GM19035 (cell line): ENCODE measurements around the gene EEFSEC.

Experiments used
- ATAC-seq: cut with Tn5 transposase; IDR thresholded peaks from one replicate; pipeline ENCODE4 v1.9.1; 2021; ENCODE audit not compliant: unreplicated experiment

Gene EEFSEC

DNA sequence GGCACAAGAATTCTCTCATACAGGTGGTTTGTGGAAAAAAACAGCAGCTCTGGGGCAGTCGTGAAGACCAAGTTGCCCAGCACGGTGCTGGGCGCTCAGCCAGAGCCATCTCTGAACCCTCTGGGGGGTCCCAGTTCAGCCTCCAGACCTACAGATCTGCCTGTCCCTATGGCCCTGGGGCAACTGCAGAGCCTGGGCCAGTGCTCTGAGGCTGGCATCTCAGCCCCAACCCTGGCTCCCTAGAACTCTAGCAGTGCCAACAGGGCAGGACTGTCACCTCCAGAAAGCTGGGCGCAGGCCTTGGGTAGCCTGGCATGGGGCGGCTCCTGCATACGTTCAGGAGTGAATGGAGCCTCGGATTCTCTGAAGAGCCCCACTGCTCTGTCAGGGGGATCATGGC, 268.7 kb downstream of the EEFSEC start:
- ATAC-seq, result no peak

DNA sequence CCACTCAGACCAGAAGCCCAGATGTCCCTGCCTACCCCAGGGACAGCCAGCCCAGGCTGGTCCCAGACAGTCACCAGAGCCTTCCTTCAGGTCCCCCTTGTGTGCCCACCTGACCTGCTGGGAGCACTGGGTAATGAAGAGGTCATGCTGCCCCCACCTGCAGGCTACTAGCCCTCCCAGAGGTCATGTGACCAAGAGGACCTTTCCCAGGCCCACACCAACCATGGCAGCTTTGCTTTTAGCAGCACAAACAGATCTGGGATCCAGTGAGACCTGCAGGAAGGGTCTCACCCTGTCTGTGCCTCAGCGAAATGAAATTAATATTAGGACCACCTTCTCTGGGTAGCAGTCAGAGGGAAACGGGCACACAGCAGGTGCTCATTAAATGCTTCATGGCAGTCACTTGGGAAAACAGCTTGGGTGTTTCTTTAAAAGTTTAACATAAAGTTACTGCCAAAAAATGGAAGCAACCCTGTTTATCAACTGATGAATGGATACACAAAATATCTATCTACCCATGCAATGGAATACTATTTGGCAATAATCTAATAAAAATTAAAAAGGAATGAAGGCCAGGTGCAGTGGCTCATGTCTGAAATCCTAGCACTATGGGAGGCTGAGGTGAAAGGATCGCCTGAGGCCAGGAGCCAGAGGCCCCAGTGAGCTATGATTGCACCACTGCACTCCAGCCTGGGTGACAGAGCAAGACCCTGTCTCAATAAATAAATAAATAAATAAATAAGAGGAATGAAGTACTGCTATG, 269.7 kb downstream of the EEFSEC start:
- no peak for ATAC-seq

DNA sequence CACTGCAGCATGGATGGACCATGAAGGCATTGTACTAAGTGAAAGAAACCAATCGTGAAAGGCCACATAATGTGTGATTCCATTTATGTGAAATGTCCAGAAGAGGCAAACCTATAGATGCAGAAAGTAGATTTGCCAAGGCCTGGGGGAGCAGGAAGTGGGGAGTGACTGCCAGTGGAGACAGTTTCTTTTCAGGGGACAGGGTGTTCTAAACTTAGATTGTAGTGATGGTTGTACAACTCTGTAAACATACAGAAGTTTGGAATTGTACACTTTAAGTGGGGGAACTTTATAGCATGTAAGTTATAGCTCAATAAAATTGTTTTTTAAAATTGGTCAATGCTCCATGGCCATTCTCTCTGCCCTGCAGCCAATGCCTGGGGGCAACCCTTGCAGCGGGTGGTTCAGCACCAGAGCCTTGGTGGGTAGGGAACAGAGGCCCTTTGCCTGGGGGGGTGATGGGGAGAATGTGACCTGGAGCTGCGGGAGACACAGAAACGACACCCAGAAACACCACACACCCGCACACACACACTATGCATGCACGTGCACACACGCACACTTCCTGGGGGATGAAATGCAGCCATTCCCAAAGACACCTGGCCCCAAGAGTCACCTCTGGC, 270.4 kb downstream of the EEFSEC start:
- no peak for ATAC-seq

DNA sequence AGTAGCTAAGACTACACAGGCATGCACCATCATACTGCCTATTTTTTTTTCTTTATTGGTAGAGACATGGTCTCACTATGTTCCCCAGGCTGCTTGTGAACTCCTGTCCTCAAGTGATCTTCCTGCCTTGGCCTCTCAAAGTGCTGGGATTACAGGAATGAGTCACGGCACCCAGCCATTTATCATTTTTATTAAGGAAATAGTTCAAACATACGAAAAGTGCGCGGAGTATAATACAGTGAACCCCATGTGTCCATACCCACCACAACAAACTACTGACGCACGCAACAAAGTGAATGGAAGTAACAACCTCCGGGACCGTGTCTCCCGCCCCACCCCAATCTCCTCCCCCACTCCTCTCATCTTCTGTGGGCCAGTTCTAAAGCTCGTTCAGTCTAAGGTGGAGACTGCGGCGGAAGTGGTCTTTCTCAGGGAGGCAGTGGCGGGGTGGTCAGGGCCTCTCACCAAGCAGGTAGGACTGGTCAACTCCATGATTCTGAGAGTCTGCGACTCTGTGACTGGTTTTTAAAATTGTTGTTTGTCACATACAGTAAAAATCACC, 271.3 kb downstream of the EEFSEC start:
- ATAC-seq, result no peak

DNA sequence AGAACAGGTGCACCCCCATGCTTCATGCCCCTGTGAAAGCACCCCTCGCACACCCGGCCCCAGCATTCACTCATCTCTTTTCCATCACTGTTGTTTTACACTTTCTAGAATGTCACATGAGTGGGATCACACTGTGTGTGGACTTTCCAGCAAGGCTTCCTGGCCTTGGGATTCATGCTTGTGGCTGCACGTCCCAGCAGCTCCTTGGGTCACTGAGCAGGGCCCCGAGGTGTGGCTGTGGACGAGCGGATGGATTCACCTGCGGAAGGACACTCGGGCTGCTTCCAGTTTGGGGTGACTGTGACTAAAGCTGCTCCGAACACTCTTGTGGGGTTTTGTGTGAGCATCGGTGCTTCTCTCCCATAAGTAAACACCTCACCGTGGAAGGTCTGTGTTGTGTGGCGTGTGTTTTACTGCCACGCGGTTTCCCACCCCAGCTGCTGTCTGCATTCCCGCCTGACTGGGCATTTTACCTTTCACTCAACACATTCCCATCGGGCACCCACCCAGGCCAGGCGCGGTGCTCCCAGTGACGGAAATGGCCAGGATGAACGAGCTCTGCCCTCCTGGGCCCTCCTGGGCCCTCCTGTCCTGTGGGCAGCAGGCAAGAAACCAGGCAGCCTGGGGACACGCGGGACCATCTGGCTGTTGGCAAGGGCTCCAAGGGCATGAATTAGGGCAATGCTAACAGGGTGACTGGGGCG, 272.0 kb downstream of the EEFSEC start:
- ATAC-seq, result no peak

DNA sequence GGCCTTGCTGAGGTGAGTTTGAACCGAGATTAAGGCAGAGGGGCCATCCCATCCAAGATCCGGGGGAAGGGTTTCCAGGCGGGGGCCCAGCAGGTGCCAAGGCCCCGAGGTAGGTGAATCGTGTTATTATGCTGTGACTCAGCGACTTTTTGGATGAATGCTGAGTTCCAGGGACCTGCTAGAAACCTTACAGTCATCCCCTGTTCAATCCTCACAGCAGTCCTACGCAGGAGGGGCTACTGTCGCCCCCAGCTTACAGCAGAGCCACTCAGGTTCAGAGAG, 272.5 kb downstream of the EEFSEC start:
- ATAC-seq, result no peak

DNA sequence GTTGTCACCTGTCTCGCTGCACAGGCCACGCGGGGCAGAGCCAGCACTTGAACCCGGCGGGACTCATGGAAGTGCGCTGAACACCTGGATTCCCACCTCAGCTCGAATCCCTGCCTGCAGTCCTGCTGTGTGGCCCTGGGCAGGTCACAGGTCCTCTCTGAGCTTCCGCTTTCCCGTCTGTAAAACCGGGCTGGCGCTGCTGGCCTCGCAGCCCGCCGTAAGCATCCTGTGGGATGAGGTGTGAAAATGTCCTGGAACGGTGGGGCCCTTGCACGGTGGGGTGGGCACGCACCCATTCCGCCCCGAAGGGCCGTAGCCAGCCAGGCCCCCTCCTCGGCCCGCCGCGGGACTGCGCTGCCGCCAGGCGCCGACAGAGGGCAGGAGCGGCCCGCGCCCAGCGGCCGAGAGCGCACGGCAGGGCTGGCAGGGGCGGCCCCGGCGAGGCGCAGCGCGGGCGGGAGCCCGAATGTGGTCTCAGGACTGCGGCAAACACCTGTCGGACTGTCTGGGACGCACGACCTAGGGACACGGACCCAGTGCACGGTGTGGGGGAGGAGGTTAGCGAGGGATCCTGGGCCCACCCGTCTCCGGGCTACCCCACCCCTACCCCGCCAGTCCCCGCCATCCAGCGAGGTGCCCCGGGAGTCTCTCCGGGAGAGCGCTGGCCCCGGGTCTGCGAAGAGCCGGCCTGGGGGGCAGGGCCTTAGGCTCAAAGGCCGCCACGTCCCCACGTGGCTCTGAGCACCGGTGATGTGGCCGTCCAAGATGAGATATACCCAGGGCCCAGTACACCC, 273.0 kb downstream of the EEFSEC start:
- peak; percentile 66 for ATAC-seq

DNA sequence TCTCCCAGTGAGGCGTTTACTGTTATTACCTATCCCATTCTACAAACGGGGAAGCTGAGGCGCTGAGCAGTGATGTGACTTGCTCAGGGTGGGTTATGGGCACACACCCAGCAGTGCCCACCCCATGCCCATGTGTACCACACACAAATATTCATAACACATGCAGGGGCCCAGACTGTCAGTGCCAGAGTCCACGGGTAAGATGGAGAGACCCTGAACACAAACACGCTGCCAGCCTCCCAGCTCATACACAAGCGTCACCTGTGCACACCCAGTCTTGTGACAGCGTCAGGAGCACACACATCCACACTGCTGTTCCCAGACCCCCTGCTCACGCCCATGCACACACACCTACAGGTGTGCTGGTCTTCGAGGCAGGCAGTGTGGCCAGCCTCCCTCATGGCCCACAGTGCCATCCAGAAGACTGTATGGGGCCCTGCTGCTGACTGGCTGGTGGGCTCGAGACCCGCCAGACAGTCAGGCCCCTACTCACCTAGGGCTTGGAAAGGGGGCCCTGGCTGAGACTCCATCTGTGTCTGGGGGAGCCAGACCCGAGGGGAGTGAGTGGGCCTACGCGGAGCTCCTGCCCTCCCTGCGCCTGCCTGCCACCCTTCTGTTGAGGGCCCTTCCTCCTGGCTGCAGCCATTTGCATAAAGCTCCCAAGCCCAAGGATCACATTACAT, 274.0 kb downstream of the EEFSEC start:
- ATAC-seq, result no peak

DNA sequence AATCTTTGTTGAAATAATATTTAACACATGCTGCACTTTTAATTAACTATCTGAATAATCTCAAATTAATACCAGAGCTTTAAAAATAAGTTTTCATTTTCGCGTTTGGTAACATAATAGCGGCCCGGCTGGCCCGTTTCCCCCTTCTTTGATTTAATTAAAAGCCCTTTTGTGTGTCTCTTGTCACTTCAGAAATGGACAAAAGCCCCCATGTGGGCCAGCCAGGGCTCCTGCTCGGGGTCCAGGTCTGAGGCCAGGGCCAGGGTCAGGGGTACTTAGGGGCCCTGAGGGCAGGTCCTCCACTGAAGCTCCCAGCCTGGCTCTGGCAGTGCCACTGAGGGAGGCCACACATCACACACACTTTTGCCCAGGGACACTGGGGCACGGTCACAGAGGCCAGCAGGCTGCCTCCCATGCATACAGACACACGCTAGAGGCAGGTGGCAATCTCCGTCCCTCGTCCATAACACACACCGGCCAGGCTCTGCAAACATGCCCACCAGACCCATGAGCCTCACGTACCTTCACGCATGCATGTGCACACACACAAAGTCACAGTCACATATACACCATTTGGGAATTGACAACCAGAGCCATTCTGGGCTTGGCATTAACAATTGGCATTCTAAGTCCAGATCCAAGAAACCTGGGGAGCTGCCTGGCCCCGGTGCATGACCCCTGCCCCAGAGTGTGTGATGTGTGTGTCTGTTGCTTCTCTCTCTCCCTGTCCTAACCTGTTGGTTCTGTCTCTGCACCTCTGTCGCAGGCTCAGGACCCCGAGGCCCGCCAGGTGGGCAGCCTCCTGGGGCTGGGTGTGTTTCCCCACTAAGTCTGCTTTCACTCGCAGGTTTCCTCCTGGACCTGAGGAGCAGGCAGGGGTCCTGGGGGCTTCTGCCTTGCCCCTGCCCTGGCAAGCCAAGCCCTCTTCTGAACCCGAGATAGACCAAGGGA, 274.9 kb downstream of the EEFSEC start:
- no peak for ATAC-seq

DNA sequence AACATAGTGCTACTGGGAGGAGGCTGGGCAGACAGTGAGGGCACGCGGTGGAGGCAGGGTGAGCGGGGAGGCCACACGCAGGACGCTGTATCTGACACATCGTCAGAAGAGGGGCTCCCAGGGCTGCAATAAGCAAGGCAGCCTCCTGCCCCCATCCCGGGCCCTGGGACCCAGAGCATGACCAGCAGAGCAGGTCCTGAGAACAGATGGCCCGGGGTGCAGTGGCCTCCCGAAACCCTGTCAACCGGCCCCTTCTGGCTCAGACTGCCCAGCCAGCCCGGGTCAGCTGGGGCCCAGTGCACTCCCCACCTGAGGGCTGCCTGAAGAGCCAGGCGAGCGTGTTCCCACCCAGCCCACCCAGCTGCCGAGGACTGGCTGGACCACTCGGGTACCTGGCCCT, 276.0 kb downstream of the EEFSEC start:
- no peak for ATAC-seq

DNA sequence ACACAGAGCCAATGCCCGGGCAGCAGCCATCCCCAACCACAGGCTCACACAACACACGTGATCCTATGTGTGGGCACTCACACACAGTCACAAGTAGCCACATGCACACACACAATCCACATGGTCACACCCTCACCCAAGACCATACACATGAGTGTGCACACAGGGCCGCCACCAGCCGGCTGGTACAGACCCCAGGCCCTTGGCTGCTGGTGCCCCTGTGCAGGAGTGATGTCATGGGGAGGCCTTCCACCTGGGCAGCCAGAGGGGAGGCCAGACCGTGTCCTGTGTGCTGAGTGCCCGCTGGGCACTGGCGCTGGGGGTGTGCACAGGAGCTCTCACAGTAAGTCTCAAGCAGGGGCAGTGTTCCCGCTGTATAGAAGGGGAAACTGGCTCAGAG, 276.5 kb downstream of the EEFSEC start:
- no peak for ATAC-seq

DNA sequence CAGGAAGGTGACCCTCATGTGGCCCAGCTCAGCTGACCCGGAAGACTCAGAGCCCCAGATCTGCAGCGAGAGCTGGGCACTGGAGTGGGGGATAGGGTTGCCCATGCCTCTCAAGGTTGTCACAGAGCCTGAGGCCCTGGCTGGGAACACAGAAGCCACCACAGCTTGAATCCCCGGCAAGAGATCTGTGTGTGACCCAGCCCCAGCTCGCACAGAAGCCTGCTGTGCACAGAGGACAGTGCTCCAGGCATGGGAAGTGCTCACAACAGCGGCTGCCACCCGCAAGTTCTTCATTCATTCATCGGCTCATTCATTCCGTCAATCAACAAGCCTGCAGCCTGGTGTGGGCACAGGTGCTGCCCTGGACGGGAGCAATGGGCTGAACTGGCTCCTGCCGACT, 277.0 kb downstream of the EEFSEC start:
- no peak for ATAC-seq

DNA sequence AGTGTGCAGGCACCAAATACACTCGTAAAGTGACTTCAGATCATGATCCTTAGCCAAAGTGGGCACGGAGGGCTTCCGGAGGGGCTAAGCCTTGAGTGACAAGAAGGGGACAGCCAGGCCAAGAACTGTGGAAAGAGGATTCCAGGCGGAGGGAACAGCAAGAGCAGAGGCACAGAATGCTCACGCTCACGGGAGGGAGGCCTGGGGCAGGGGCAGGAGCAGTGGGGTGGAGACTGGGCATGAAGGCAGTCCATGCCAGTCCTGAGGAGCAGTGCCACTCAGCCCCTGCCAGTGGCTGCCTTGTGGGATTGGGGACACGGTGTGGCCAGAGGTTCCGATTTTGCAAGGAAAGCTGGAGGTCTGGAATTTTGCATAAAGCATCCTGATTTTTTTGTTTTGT, 277.4 kb downstream of the EEFSEC start:
- ATAC-seq, result no peak

DNA sequence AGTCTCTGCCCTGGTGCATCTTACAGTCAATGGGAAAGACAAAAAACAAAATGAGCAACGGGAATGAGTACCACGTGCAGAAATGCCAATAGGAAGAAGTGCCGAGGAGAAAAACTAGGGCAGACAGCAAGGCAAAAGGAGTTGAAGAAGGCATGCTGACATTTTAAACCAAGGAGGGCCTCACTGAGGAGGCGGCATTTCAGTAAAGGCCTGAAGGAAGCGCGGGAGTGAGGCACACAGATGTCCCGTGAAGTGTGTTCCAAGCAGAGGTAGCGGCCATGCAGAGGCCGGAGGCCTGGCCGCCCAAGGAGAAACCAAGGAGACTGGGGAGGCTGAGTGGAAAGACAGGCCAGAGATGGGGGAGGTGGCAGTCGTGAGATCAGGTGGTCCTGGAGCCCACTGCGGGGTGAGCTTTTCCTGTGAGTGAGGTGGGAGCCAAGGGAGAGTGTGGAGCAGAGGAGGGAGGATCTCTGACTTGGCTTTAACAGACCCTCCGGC, 278.6 kb downstream of the EEFSEC start:
- no peak for ATAC-seq

DNA sequence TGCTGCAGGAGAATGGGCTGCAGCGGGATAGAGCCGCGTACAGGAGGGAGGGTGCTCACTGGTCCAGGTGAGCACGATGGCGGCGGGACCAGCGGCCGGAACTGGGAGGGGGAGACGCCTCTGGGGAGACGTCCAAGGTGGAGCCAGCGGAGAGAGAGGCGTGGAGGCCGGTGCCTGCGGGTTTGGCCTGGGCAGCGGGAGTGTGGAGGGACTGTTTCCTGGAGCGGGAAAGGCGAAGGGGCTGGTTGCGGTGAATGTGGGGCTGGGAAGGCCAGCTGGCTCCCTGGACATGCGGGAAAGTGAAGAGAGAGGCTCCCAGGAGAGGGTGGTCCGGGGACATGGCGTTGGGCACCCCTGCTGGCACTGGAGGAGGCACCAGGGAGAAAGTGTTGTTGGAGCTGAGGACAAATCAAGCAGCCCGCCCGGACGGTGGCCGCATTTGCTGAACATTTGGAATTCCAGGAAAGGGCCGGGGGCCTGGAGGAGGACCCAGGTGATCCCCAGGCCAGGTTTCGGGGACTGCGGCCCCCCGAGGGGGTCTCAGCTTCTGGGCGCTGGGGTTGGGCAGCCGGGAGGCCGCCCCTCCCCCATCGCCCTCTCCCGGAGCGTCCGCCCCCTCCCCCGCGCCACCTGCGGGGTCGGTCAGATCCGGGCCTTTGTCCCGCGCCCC, 279.2 kb downstream of the EEFSEC start:
- ATAC-seq, result no peak

DNA sequence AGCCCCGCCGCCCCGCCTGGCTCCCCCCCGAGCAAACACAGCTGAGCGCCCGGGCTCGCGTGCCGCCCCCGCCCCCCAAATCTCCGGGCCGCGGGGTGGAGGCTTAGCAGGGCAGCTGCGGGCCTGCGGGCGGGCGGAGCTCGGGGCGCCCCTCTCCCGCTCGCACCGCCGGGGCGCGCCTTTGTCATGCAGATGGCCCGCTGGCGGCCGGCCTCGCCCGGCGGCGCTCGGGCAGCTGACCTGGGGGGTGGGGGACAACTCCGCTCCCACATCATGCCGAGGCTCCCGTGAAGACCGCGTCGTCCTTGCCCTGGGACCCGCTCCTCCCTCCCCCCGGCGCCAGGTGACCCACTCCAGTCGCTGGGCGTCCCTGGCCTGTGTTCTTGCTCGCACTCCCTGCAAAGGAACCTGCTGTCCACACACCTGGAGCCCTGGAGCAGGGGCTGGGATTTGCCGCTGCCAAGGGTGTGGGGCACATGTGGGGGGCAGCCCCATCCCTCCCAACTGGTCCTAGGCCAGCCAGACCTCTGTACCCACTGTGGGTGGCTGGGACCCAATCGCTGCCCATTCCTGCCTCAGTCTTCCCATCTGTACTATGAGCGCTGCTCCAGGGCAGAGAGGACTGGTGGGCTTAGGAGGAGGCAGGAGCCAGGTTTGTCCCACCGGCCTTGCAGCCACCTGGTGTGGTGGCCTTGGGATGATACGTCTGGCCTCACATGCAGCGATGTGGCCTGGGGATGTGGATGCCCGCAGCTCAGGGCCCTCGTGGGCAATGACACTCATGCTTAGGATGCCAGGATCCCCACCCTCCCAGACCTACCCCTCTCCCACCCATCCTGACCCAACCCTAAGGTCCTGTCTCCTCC, 279.9 kb downstream of the EEFSEC start:
- ATAC-seq, result no peak

DNA sequence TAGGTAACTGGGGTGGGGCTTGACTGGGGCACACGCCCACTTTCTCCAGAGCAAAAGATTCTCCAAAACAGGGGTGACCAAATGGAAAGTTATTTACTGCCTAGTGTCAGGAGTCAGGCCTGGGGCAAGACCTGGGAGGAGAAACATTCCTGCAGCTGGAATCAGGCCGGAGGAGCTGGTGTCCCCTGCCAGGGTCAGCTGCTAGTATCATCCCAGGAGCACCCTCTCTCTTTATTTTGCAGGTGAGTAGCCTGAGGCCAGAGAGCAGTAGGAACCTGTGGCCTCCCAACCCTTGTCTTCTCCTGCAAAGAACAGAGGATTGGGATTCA, 280.5 kb downstream of the EEFSEC start:
- ATAC-seq, result no peak

DNA sequence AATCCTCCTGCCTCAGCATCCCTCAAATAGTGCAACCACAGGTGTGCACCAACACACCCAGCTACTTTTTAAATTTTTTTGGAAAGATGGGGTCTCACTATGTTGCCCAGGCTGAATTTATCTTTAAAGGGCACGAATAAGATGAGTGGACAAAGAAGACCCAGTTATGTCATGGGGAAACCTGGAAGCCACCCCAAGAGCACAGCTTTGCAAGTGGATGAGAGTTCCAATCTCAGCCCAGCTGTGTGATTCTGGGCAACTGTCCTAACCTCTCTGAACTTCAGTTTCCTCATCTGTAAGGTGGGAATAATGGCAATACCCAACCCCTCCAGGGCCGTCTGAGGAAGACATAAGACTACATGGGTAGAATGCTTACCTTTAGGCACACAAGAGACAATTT, 281.2 kb downstream of the EEFSEC start:
- ATAC-seq, result no peak
